Measurements from ENCODE around the gene RBM44.
"Not testable (repeated sequence)": the region's sequence is repeated elsewhere in the genome, so short reads cannot be mapped to it uniquely, and the experiment has no call there.

Gene RBM44

DNA sequence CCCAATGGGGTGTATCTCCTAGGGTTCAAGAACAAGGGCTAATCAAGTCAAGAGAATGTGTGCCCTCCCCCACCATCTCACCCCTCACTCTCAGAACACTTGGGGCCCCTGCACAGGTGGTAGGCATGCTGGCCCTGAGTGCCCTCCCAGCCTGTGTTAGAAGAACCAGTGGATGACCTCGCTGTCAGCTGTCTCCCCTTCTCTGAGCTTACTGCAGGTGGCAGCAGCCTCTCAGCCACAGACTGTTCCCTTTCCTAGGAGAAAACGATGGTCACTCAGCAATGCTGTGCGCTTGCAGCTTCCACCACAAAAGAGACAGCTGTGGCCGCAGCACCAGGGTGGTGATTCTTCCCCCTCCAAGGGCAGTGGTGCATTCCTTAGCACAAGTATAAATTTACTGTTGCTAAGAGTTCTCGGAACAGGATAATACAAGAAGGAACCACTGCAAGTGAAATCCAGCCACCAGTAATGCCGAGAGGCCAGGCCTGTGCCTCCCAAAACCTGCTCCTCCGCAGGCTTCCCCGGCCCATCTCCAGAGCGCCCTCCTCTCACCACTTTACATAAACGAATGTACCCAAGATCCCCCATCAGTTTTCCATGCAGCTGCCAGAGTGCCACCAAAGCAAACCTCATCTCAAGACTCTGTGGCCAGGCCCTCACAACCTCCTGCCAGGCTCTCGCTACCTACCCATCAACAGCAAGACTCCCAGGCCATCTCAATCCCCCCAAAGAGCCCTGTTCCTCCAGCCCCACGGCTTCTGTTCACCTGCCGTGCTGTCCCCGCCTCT is 59.9 kb downstream of the RBM44 start:
- DNase-seq = peak; percentile 80

DNA sequence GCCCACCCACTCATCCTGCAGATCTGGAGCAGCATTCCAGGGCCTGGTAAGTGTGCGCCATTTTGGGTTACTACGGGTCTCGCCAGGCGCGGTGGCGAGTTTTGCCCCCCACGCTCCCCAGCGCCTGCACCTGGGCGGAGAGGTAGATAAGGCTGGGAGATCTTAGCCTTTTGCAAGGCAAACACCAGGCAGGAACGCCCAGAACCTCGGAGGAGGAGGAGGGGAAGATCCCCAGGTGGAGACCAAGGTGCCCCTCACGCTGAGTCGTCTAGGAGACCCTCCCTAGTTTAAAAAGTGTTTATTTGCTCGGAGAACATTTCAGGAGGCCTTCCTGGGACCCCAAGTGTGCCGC is 60.5 kb downstream of the RBM44 start:
- DNase-seq = no peak

DNA sequence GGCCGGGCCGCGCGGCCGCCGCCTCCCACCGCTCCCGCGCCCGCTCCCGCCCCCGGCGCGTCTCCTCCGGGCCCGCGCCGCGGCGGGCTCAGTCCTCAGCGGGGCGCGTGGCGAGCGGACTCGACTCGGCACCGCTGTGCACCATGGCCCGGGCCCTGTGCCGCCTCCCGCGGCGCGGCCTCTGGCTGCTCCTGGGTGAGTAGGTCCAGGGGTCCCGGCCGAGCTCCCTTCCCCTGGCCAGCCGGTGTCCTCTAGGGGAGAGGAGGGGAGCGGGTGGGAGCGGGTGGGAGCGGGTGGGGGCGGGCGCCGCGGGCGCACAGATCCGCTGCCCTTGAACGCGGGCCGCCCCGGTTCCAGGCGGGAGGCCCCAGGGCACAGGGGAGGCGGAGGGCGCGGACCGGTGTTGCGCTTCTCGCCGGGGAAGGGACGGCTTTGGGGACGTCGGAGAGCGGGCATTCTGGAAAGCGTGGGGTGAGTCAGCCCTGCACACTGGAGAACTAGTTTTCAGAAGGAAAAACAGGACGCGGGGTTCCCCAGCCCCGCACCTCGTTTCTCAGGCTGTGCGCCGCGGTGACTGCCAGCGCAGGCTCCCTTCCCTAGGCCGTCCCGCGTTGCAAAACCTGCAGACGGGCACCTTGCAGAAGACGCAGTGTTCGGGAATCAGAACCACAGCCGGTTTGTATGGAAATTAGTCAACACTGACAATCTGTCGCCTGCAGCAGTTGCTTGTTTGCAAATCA is 61.1 kb downstream of the RBM44 start, which contains the start of gene RAMP1:
RAMP1 (plus strand) TSS at position 91 of the 740 bp plus-strand sequence; CDS start at position 144, 53 bp downstream.
- no peak for DNase-seq

DNA sequence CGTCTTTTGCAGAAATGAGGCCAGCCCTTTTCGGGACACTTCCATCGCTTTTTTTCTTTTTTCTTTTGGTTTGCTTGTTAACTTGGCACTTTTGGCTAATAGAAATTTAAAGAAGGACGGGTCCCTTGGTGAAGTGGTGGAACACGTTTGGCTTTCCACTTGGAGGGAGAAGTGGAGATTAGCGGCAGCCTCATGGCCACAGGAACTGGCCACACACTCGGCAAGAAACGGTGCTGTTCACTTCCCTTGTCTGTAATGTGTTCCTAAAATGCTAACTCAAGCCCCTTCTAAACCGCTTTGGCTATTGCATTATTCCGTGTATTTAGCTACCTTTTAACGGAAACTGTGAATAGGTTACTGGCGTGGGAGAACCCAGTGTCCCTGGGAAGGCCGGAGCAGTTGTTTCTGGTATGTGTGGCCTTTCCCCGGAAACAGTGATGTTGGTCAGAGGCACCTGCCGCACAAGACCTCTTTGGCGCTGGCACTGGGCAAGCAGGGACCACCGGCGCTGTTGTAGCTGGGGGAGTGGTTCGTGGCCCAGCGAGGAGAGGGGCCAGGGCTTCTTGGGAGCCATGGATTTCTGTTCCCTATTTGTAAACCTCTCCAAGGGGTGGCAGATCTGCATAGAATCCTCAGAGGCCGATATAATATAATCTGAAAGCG is 61.8 kb downstream of the RBM44 start:
- no peak for DNase-seq

DNA sequence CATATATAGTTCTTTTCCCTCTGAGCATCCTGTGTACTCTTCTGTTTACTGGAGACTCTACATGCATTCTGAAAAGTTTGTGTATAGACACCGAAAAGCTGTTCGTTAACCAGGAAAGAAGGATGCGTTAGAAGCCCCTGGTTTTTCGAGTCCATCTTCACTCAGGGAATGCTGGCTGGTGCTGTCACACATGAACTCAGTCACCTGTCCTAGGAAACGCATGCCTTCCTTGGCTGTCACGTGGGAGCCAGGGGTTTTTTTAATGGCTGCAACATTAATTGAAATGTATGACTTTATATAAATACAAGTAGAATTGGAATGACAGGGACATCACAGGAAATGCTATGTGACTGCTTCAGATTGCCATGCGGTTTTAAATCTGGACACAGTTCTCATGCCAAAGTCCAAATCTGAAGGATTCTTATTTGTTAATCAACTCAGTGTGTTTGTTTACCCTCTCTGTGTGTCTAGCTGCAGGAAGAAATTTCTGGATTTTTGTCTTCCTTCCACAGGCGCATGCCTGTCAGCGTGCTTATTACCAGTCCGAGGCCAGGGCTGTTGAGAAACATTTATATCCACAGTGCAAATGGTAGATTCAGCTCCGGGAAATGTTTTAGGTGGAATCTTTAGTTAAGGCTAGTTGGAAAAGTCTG is 63.4 kb downstream of the RBM44 start:
- no peak for DNase-seq

DNA sequence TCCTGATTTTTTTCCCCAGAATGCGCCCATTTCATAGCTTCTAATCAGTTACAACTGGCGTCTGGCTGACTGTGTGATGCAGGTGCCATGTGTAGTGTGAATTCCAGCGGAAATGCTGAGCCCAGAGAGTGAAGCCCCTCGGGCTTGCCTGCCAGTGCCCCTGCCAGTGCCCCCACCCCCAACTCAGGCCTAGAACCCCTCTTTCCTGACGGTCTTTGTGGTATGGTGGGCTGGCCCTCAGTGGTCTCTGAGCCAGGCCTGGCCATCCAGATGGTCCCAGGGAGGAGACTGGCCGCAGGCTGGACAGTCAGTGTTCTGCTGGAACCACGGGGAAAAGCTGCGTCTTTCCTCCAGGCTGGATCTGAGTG is 63.9 kb downstream of the RBM44 start:
- no peak for DNase-seq

DNA sequence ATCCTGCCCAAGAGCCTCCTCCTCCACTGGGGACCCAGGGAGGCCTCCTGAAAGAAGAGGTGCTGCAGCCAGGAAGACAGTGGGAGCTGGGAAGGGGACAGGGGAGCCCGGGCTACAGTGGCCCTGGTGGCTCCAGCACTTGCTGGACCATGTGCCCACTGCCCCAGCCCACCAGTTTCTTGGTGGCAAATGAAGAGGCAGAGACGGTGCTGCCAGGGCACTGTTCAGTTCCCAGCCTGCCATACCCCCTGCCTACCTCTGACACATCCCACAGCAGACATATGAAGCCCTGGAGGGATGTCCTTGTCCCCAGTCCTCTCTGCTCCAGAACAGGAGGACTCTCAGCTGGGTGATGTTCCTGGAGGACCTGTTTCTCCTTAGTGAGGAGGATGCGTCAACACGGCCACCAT is 64.5 kb downstream of the RBM44 start:
- no peak for DNase-seq

DNA sequence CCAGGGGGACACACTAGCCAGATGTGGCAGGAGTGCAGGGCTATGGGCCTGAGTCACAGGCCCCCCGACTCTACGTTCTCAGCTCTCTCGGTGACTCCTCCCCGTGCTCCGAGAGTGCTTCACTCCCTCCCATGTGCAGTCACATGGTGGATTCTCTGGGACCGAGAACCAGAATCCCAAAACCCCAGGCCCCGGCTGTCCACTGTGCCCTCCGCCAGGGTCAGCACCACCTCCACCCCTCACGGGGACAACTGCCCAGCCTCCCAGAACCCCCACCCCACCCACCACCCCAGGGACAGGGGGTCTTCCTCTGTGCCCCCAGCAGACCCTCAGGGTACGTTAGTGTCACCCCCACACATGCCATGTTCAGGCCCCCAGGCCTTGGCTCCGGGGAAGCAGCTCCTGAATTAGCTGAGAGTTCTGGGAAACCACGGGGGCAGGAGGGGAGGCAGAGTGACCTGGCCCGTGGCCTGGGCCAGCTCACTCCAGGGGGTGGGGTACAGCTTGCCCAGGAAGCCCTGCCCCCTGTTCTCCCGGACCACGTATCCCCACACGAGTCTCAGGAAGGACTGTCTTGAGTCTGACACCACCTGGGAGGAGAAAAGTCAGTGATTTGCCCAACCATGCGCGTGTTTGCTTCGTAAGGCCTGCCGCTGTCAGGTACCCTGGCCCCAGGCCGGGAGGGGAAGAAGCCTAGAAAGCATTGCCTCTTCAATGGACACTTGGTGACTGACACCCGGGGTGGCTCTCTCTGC is 65.3 kb downstream of the RBM44 start:
- no peak for DNase-seq

DNA sequence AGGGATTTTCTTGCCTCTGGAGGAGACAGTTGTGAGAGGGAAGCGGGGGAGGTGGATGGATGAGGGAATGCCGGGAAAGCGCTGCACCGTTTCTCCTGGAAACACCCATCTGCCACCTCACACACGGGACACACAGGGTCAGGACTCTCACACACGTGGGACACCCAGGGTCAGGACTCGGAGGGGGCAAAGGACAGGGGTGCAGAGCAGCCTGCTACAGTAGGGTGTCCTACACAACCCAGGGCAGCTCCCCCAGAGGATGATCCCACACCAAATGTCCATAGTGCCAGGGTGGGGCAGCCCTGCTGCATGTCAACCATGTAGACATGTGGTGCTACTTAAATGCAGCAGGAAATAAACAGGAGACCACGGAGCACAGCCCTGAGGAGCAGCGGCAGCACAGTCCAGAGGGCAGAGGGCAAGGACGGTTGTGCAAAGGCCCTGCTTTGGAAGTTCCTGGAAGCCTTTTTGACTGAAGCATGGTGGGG is 65.9 kb downstream of the RBM44 start:
- DNase-seq = no peak

DNA sequence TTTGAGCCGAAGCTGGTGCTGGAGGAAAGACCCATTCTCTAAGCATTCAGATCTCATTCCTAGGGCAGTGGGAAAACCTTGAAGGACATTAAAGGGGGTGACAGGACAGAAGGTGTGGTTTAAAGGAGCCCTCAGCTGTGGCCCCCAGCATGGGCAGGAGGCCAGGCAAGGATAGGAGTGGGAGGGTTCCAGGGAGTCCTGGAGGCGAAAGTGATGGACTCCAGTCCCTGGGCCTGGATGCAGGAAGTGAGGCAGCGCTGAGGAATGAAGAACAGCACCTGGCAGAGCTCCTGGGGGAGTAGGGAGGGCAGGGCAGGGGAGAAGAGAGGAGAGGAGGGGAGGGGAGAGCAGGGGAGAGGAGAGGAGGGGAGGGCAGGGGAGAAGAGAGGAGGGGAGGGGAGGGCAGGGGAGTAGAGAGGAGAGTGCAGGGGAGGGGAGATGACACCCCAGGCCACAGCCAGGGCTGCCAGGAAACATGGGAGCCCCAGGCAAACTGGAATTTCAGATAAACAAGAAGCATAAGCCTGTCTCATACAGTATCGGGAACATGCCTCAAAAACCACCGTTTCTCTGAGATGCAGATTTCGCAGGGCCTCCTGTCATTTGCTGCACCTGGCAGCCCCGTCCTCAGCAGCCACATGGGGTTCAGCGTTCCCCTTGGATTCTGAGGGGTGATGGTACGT is 66.5 kb downstream of the RBM44 start:
- DNase-seq = peak; percentile 40

DNA sequence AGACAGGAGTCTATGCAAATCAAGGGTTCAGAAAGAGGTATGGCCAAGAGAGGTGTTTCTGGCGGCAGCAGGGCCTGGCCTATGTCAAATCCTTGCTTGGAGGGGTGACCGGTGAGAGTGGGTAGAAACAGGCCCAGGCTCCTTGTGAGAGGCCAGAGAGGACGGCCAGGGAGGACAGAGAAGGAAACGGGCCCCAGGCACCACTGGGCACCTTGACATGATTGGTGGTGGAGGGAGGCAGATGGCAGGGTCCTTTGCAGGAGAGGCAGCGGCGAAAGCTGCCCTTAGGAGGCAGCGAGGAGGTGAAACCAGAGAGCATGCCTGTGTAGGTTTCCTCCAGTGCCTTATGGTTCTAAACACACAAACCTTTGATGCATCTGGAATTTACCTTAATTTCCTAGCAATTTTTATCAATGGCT is 67.1 kb downstream of the RBM44 start:
- DNase-seq = peak; percentile 9

DNA sequence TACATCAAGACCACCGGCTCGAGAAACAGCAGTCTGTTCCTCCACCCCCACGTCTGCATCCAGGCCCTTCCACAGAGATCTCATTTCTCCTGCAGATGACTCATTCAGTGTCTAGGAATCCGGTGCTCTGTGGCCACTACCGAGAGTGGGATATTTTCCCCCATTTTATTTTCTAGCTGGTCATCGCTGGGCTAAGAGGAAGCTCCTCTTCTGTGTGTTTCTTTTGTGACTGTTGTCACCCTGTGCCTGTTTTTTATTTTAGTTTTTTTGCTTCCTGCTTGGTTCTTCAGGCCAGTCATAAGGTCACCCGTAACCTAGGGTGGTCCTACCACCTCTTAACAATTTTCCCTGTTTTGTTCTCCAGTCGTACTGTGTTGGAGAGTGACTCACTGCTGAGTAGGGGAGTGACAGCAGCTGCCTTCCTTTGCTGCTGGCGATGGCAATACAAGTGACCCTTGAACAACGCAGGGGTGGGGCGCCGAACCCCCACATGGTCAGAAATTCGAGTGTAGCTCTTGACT is 67.6 kb downstream of the RBM44 start:
- DNase-seq = peak; percentile 66

DNA sequence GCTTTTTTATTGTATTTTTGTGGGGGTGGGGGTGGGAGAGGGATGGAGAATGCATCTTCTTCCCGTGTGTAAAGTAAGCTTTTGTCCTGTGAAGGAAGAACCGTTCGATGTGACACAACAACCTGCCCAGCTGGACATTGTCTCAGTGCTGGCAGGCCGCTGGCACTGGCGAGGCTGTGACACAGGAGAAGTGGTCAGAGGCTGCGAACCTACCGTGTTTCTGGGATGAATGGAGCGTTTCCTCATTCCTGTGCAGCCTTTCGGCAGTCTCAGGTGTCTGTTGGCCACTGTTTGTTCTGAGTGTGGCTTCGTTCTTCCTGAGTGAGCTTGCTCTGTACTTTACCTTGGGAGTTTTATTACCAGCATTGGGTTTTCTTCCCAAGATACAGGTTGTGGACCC is 68.9 kb downstream of the RBM44 start:
- no peak for DNase-seq

DNA sequence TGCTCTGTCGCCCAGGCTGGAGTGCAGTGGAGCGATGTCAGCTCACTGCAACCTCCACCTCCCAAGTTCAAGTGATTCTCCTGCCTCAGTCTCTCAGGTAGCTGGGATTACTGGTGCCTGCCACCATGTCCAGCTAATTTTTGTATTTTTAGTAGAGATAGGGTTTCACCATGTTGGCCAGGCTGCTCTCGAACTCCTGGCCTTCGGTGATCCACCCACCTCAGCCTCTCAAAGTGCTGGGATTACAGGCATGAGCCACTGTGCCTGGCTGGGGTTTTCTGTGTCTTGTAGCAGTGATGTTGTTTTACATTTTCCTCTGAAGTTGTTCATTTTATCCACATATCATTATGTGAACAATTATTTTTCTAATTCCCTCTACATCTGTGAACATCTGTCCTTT is 69.5 kb downstream of the RBM44 start:
- DNase-seq = not testable (repeated sequence)

DNA sequence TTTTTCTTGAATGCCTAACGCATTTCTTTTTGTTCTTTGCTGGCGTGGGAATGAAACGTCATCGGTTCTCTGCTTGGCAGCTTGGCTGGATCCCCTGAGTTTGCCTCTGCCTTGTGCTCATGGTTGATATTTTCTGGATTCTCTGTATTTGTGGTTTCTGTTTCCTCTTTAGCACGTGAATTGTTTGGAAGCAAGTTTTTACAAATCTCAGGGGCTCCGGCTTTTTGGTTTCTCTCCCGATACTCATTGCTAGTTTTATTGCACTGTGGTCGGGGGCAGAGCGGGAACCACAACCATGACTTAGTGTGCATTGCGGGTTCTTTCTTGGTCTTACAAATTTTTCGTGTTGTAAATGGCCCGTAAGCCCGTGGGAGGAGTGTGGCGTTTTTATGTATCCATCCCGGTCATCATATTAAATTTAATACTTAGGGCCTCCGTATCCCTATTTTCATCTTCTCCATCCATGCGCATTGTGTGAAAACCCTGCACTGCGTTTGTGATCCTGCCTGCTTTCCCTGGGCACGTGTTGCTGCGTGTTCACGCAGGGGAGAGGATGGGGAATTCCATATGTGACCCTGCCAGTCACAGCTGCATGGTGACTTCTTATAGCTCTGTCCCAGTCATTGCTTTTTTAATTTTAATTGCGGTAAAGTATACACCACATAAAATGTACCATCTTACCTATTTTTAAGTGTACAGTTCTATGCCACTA is 70.2 kb downstream of the RBM44 start:
- peak; percentile 32 for DNase-seq

DNA sequence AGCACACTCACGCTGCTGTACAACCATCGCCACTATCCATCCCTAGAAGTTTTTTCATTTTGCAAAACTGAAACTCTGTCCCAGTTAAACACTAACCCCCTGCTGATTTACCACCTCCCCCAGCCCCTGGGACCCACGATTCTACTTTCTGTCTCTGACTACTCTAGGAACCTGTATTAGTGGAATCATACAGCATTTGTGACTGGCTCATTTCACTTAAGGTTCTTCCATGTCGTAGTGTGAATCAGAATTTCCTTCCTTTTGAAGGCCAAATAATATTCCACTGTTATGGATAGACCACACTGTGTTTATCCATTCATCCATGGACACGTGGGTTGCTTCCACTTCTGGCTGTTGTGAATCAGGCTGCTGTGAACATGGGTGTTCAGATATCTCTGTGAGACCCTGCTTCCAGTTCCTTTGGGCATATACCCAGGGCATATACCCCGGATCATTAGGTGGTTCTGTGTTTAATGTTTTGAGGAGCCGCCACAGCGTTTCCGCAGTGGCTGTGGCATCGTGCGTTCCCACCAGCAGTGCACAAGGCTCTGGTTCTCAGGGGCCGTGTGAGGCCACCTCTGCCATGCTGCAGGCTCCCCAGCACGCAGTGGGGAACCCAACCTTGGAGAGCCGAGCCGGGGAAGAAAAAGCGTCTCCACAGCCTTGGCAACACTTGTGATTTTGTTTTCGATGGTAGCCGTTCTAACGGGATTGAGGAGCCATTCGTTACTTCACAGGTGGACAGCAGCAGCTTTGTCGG is 70.9 kb downstream of the RBM44 start:
- DNase-seq = no peak

DNA sequence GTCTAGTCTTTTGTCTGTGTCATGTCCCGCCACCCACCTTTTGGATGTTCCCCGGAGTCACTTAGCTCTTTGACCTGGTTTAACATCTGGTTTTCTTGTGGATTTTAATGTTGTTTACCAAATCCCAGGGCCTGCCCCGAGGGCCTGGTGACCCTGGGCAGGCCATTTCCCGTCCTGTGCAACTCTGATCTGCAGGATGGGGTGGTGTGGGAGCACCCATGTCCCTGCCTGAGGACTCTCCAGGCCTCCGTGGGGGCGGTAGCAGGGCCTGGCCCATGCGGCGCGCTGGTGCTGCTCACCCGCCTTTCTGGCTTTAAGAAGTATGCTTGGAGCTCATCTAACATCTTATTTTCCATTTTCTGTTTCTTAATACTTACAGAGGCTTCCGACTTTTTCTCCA is 71.5 kb downstream of the RBM44 start:
- no peak for DNase-seq

DNA sequence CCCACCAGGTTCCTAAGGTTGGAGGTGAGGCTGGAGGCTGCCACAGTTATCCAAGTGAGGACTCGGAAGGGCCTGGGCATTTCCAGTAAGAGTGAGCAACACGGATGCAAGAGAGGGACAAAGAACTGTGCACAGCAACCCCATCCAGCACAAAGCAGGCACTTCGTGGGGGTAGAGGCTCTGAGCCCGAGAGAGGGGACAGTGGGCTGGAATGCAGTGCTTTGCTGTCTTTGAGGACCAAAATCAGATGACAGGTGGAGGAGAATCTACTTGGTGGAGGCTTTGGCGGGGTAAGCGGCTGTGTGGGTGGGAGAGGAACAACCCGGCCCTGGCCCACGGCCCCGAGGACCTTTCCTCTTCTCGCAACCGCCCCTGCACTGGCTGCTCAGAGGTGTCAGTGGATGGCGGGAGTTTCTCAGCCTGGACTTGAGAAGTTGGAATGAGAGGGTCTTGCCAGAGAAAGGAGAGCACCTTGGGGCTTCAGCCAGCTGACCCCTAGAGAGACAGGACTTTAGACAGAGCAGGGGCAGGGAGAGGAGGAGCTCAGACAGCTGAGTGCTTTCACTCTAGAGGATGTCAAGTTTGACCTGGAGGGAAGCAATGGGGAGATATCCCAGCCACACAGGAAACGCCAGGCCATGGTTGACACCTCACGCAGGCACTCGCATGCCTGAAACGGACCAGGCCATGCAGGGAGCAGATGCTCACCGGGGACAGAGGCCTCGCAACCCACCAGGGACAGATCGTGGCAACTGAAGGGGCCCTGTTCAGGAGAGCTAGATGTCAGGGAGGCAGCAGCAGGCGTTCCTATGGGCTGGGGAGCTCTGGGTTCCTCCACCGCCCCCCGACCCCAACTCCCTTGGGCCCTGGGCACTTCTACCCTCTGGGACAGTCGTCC is 72.4 kb downstream of the RBM44 start:
- DNase-seq = no peak
